PC-3 (cell line): Measurements from ENCODE around the gene ASF1B. TPM values are rescaled to one million over a fixed set of nuclear protein-coding genes. Genes with fewer than 3 reads are reported as not detected.

Experiments used
- ATAC-seq: fragments of 200-7000 bp; cut with Tn5 transposase; 2 replicates; pipeline ENCODE4 v1.9.1; 2020; ENCODE audit warnings: mild to moderate bottlenecking, moderate library complexity
- BruUV-seq: library from RNA; stranded (reverse); fragments of 400-500 nt; replicated peaks from 2 replicates; lab custom pipeline; 2021; lab: Mats Ljungman, UMichigan
- CTCF ChIA-PET: fragments of 300-600 bp; sonication (Branson Sonifier 250); formaldehyde crosslinking; loops from one replicate; lab custom pipeline; 2022; ENCODE audit warnings: antibody characterized with exemption; lab: Charles Lee
- POLR2A ChIA-PET: fragments of 300-600 bp; sonication (Branson Sonifier 250); formaldehyde crosslinking; loops from one replicate; lab custom pipeline; 2022; ENCODE audit warnings: antibody characterized with exemption; ENCODE audit not compliant: unreplicated experiment; lab: Charles Lee
- DNase-seq: peaks from one replicate; pipeline ENCODE4 v3.0.0-alpha.2; 2015
- H2AFZ ChIP-seq: fragments of 300-600 bp; sonication (generic); 2 replicates; pipeline ENCODE4 v1.6.0; 2016; ENCODE audit warnings: antibody characterized with exemption, low read length
- H3F3A ChIP-seq: fragments of 300-600 bp; sonication (generic); one replicate; pipeline ENCODE4 v1.6.0; 2017; ENCODE audit warnings: antibody characterized with exemption, low read length, control low read depth, mild to moderate bottlenecking; ENCODE audit not compliant: unreplicated experiment
- H3K27ac ChIP-seq: fragments of 300-600 bp; sonication (generic); 2 replicates; pipeline ENCODE4 v1.5.1; 2016; ENCODE audit warnings: mild to moderate bottlenecking, low read length
- H3K27me3 ChIP-seq: fragments of 300-600 bp; sonication (generic); 2 replicates; pipeline ENCODE4 v1.6.1; 2016; ENCODE audit warnings: low read length, mixed read lengths
- H3K36me3 ChIP-seq: fragments of 300-600 bp; sonication (generic); 2 replicates; pipeline ENCODE4 v1.6.1; 2016; ENCODE audit warnings: low read depth, mixed run types, low read length, mixed read lengths
- H3K4me1 ChIP-seq: fragments of 300-600 bp; sonication (generic); 2 replicates; pipeline ENCODE4 v1.5.1; 2016; ENCODE audit warnings: low read length; ENCODE audit not compliant: insufficient read depth
- H3K4me2 ChIP-seq: fragments of 300-600 bp; sonication (generic); 2 replicates; pipeline ENCODE4 v1.6.0; 2016; ENCODE audit warnings: low read length
- H3K4me3 ChIP-seq: fragments of 300-600 bp; sonication (generic); 2 replicates; pipeline ENCODE4 v1.5.1; 2016; ENCODE audit warnings: mild to moderate bottlenecking, low read length, mixed read lengths
- H3K79me2 ChIP-seq: fragments of 300-600 bp; sonication (generic); 2 replicates; pipeline ENCODE4 v1.6.1; 2017; ENCODE audit warnings: low read length, mixed read lengths
- H3K9ac ChIP-seq: fragments of 300-600 bp; sonication (generic); 2 replicates; pipeline ENCODE4 v1.6.0; 2016; ENCODE audit warnings: mild to moderate bottlenecking, low read length
- H3K9me2 ChIP-seq: fragments of 300-600 bp; sonication (generic); replicated peaks from 2 replicates; pipeline ENCODE4 v1.6.1; 2016; ENCODE audit warnings: mixed run types, low read length, mixed read lengths
- H3K9me3 ChIP-seq: fragments of 300-600 bp; sonication (generic); 2 replicates; pipeline ENCODE4 v1.6.1; 2016; ENCODE audit warnings: low read length, mixed read lengths
- H4K20me1 ChIP-seq: fragments of 300-600 bp; sonication (generic); 2 replicates; pipeline ENCODE4 v1.6.1; 2016; ENCODE audit warnings: low read length, mixed read lengths
- CTCF ChIP-seq: fragments of 300-600 bp; sonication (generic); conservative IDR thresholded peaks from 2 replicates; pipeline ENCODE4 v1.5.1; 2017; ENCODE audit warnings: antibody characterized with exemption, low read depth, mild to moderate bottlenecking, low read length
- EZH2 ChIP-seq: fragments of 300-600 bp; sonication (generic); IDR thresholded peaks from one replicate; pipeline ENCODE4 v1.6.1; 2017; ENCODE audit warnings: antibody characterized with exemption, mild to moderate bottlenecking, low read length; ENCODE audit not compliant: unreplicated experiment
- EZH2phosphoT487 ChIP-seq: fragments of 300-600 bp; sonication (generic); IDR thresholded peaks from 2 replicates; pipeline ENCODE4 v1.6.1; 2018; ENCODE audit warnings: mild to moderate bottlenecking, antibody characterized with exemption, low read length, borderline replicate concordance
- intact Hi-C: fragments of 100-400 bp; cut with micrococcal nuclease; formaldehyde crosslinking; loops from 2 replicates; pipeline ENCODE4 v1.9.0; 2023
- total RNA-seq: library from RNA; depleted of rRNA; stranded (reverse); fragments of >200 nt; gene quantifications from 2 replicates; pipeline ENCODE4 v1.2.3, GENCODE V29; 2014

ASF1B gene
- total RNA-seq, 1 experiment from 2014 or later = 84.7 TPM

- H3K27me3 ChIP-seq = no peaks in the 10 kb centered on the region
- no peaks in the 10 kb centered on the region for H3K79me2 ChIP-seq
- no peak overlapping the region for H2AFZ ChIP-seq
- H3K9me3 ChIP-seq = no peaks in the 10 kb centered on the region
- TF ChIP-seq CTCF (no peak), EZH2phosphoT487 (no peak), EZH2 (no peak)
- DNase-seq = no peak
- no peak overlapping the region for H3K4me2 ChIP-seq
- ChIA-PET POLR2A (no interaction called here), CTCF (interaction anchor here (1.6 kb wide), 1 partner anchor 9 kb away, joined by 8 read pairs; the partner anchor contains the start of gene ASF1B)
- no TSS peak for BruUV-seq
- no peaks in the 10 kb centered on the region for H4K20me1 ChIP-seq
- no peak overlapping the region for H3K9ac ChIP-seq
- no peak for ATAC-seq
- H3K27ac ChIP-seq = no peak overlapping the region
- no peaks in the 10 kb centered on the region for H3K9me2 ChIP-seq
- no peaks in the 10 kb centered on the region for H3K4me1 ChIP-seq
- no peaks in the 10 kb centered on the region for H3K36me3 ChIP-seq
- intact Hi-C loops = no loop called here
- no peak overlapping the region for H3K4me3 ChIP-seq
- no peaks in the 10 kb centered on the region for H3F3A ChIP-seq
These were observed 9.0 kb upstream of the ASF1B start for GRCh38 chr19:14145381-14145780.

- ChIA-PET POLR2A (no interaction called here), CTCF (no interaction called here)
- Histone ChIP-seq H3K4me2 (no peak overlapping the region), H4K20me1 (no peaks in the 10 kb centered on the region), H3K9ac (no peak overlapping the region), H3K9me3 (no peaks in the 10 kb centered on the region), H2AFZ (no peak overlapping the region), H3K4me3 (no peak overlapping the region), H3K27me3 (no peaks in the 10 kb centered on the region), H3K79me2 (peaks cover 8% of the 10 kb centered on the region), H3K36me3 (no peaks in the 10 kb centered on the region), H3K27ac (no peak overlapping the region), H3K9me2 (no peaks in the 10 kb centered on the region), H3F3A (no peaks in the 10 kb centered on the region), H3K4me1 (peaks cover 3% of the 10 kb centered on the region; the same call in 1 of the 2 replicates)
- intact Hi-C loops = no loop called here
- no peak for ATAC-seq
- DNase-seq = no peak
- no TSS peak for BruUV-seq
- no peak for TF ChIP-seq CTCF
- TF ChIP-seq EZH2phosphoT487 = no peak
- no peak for TF ChIP-seq EZH2
These were observed 6.1 kb upstream of the ASF1B start for GRCh38 chr19:14142262-14143190.

- H3K27ac ChIP-seq = no peak overlapping the region
- H3K4me3 ChIP-seq = no peak overlapping the region
- no peak overlapping the region for H2AFZ ChIP-seq
- H3K27me3 ChIP-seq = no peaks in the 10 kb centered on the region
- H3K79me2 ChIP-seq = peaks cover 11% of the 10 kb centered on the region
- H4K20me1 ChIP-seq = no peaks in the 10 kb centered on the region
- H3K9me2 ChIP-seq = no peaks in the 10 kb centered on the region
- H3K36me3 ChIP-seq = no peaks in the 10 kb centered on the region
- H3F3A ChIP-seq = no peaks in the 10 kb centered on the region
- no TSS peak for BruUV-seq
- POLR2A ChIA-PET = no interaction called here
- DNase-seq (no peak), ATAC-seq (no peak)
- H3K9me3 ChIP-seq = no peaks in the 10 kb centered on the region
- no peak overlapping the region for H3K9ac ChIP-seq
- H3K4me2 ChIP-seq = no peak overlapping the region
- intact Hi-C loops = no loop called here
- peaks cover 3% of the 10 kb centered on the region; the same call in 1 of the 2 replicates for H3K4me1 ChIP-seq
- TF ChIP-seq EZH2phosphoT487 (no peak), EZH2 (no peak), CTCF (no peak)
- CTCF ChIA-PET = interaction anchor here (0.6 kb wide), 1 partner anchor 377 kb away, joined by 4 read pairs; the partner anchor contains the start of gene DNAJB1
These were observed 4.7 kb upstream of the ASF1B start for GRCh38 chr19:14141041-14141440.
